ENCODE measurements around the gene TMUB1. TPM values are rescaled to one million over a fixed set of nuclear protein-coding genes. Genes with fewer than 3 reads are reported as not detected.

Gene TMUB1
- total and polyA plus RNA-seq, 9 of the 15 experiments (the other 6 are each of a cell fraction or from before 2014, with no cell fraction given): 0.14 to 241 (median 74.1) TPM

GRCh38 chr7:151064993-151065392, 18.3 kb downstream of the TMUB1 start:
- peaks cover 32 to 70% of the 10 kb centered on the region in 2 experiments for H3K4me1 ChIP-seq (replicated peaks in 1 of 2; ENCODE audit: control insufficient read depth in 2 of 2, insufficient read depth in 2 of 2, low read length in 2 of 2)
- TF ChIP-seq POLR2G (IDR thresholded peaks at IDR 0.05; ENCODE audit: low read depth, low read length) (0 out of 2 replicates have a peak, but pooled peaks have one; percentile 0), TOE1 (IDR thresholded peaks at IDR 0.05; ENCODE audit: borderline replicate concordance) (no peak), TOE1 (CRISPR knock-in tag; IDR thresholded peaks at IDR 0.05; ENCODE audit: borderline replicate concordance, low read depth) (no peak)
- intact Hi-C loops (cut with micrococcal nuclease) (no loop called here), in situ Hi-C loops (cut with MboI) (no loop called here)
- H3K36me3 ChIP-seq (ENCODE audit: control insufficient read depth, insufficient read depth, low read length): peaks cover 76% of the 10 kb centered on the region
- BruUV-seq (replicated peaks): no TSS peak
- ChIA-PET POLR2A (interaction anchor here (1.6 to 5.0 kb wide), 2 partner anchors 11 to 17 kb away, joined by 8 to 24 read pairs; partner anchors contain the start of genes FASTK and TMUB1), CTCF (ENCODE audit: low intra/inter-chr PET ratio) (no interaction called here)
- H3K27ac ChIP-seq (ENCODE audit: extremely low read depth, low read depth, low read length): no peak overlapping the region
- H4K20me1 ChIP-seq (replicated peaks; ENCODE audit: control insufficient read depth, insufficient read depth, low read length): peaks cover 10% of the 10 kb centered on the region
- H3K4me3 ChIP-seq: no peak overlapping the region
- H3K9me1 ChIP-seq (ENCODE audit: control insufficient read depth, insufficient read depth, low read length): no peaks in the 10 kb centered on the region
- FAIRE-seq: no peak
- H2AFZ ChIP-seq (ENCODE audit: low read depth, low read length): no peak overlapping the region
- no peaks in the 10 kb centered on the region for H3K27me3 ChIP-seq (ENCODE audit: control insufficient read depth in 2 of 2, insufficient read depth in 2 of 2, low read length in 2 of 2)
- H3K9ac ChIP-seq (ENCODE audit: insufficient read depth in 1 of 2, low read depth in 2 of 2, low read length in 2 of 2): peak overlapping the region in 1 of 2 experiments; percentile 68; a peak in 1 of 4 replicates
- H3K79me2 ChIP-seq (ENCODE audit: control insufficient read depth, insufficient read depth, low read length): peaks cover 56% of the 10 kb centered on the region
- no peak overlapping the region for H3K4me2 ChIP-seq (ENCODE audit: insufficient read depth, low read length)
- no peak for ATAC-seq
- 89% methylated on average over 6 of the region's 6 CpGs for WGBS (ENCODE audit: insufficient coverage, low coverage, missing lambda C conversion rate)
- no peak for DNase-seq (ENCODE audit: extremely low read depth in 1 of 4, low spot score in 3 of 4)
- no peaks in the 10 kb centered on the region for H3K9me3 ChIP-seq (replicated peaks; ENCODE audit: control insufficient read depth, insufficient read depth, low read depth, low read length)

GRCh38 chr7:151064454-151064853, 18.8 kb downstream of the TMUB1 start:
- TF ChIP-seq ZNF551 (CRISPR knock-in tag; IDR thresholded peaks at IDR 0.05) (no peak), POLR2G (IDR thresholded peaks at IDR 0.05; ENCODE audit: low read depth, low read length) (0 out of 2 replicates have a peak, but pooled peaks have one; percentile 28), ZNF263 (CRISPR knock-in tag; IDR thresholded peaks at IDR 0.05; ENCODE audit: borderline replicate concordance) (peak; percentile 72)
- ChIA-PET CTCF (ENCODE audit: low intra/inter-chr PET ratio) (no interaction called here), POLR2A (interaction anchor here (0.7 to 5.0 kb wide), 4 partner anchors 11 to 454 kb away, joined by 3 to 24 read pairs (median 8); partner anchors contain the start of genes FASTK and TMUB1)
- BruUV-seq (replicated peaks): no TSS peak
- no peak overlapping the region for H2AFZ ChIP-seq (ENCODE audit: low read depth, low read length)
- no peak for FAIRE-seq
- H4K20me1 ChIP-seq (replicated peaks; ENCODE audit: control insufficient read depth, insufficient read depth, low read length): peaks cover 10% of the 10 kb centered on the region
- 0 out of 4 replicates have a peak overlapping the region, but pooled peaks of 1 of the 2 experiments have one; percentile 31 for H3K9ac ChIP-seq (ENCODE audit: insufficient read depth in 1 of 2, low read depth in 2 of 2, low read length in 2 of 2)
- intact Hi-C loops (cut with micrococcal nuclease) (no loop called here), in situ Hi-C loops (cut with MboI) (no loop called here)
- H3K4me3 ChIP-seq: no peak overlapping the region
- H3K27me3 ChIP-seq (ENCODE audit: control insufficient read depth in 2 of 2, insufficient read depth in 2 of 2, low read length in 2 of 2): no peaks in the 10 kb centered on the region
- no peak overlapping the region for H3K27ac ChIP-seq (ENCODE audit: extremely low read depth, low read depth, low read length)
- WGBS (ENCODE audit: insufficient coverage, low coverage, missing lambda C conversion rate): 94% methylated on average over 16 of the region's 18 CpGs
- peaks cover 71% of the 10 kb centered on the region for H3K36me3 ChIP-seq (ENCODE audit: control insufficient read depth, insufficient read depth, low read length)
- peaks cover 61% of the 10 kb centered on the region for H3K79me2 ChIP-seq (ENCODE audit: control insufficient read depth, insufficient read depth, low read length)
- no peak for ATAC-seq
- no peak overlapping the region for H3K4me2 ChIP-seq (ENCODE audit: insufficient read depth, low read length)
- no peaks in the 10 kb centered on the region for H3K9me3 ChIP-seq (replicated peaks; ENCODE audit: control insufficient read depth, insufficient read depth, low read depth, low read length)
- no peaks in the 10 kb centered on the region for H3K9me1 ChIP-seq (ENCODE audit: control insufficient read depth, insufficient read depth, low read length)
- H3K4me1 ChIP-seq (replicated peaks in 1 of 2; ENCODE audit: control insufficient read depth in 2 of 2, insufficient read depth in 2 of 2, low read length in 2 of 2): peaks cover 32 to 68% of the 10 kb centered on the region in 2 experiments
- no peak for DNase-seq (ENCODE audit: extremely low read depth in 1 of 4, low spot score in 3 of 4)

Measured in K562 (cell line).